SU-DHL-6 (cell line): ENCODE results near the gene PPDPF.

ENCODE experiments used
- EZH2phosphoT487 ChIP-seq: fragments of 200-600 bp; sonication (generic), shearing (Covaris generic); conservative IDR thresholded peaks from 2 replicates; pipeline ENCODE4 v1.6.1; 2018; ENCODE audit warnings: mild to moderate bottlenecking, antibody characterized with exemption, low read length, moderate library complexity, mixed read lengths
- TF ChIP-seq, protein P1 (sequence below): fragments of 200-600 bp; sonication (generic); IDR thresholded peaks from one replicate; pipeline ENCODE4 v1.5.1; 2017; ENCODE audit warnings: antibody characterized with exemption, mild to moderate bottlenecking, low read length, moderate library complexity; ENCODE audit not compliant: insufficient read depth, poor library complexity, severe bottlenecking

DNA sequence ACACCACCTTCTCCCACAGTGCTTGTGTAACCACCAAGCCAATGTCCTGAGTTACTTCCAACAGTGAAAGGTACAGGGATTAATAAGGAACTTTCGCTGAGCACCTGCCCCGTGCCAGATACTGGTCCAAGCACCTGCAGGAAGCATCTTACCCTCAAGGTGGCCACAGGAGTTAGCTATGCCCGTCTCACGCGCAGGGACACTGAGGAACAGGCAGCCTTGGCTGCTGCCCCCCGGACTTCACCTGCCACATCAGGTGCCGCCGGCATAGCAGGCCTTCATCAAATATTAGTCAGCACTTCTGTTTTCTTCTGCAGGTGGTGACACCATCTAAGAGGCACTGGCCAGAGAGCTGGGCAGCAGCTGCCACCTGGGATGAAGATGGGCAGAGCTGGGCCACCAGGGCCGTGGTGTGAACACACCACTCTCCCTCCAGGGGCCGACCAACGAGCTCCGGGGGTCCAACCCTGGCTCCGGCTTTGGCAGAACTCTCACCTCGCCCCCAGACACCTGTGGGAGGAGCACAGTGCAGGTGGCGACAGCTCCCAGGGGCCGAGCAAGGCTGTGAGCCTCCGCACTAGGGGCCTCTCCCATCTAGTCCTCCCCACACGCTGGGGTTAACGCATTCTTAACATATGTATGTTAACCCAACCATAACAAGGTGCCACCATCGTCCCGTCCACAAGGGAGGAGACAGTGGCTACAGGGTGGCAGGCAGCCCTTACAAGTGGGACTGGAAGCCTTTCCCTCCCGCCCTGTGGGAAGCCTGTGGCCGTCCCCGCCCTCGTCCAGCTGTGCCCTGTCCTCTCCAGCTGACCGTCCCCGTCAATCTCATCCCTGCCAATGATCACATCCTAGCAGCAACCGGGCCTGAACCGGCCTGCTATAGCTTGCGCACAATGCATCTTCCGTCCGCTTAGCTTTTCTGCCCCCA, 2.9 kb upstream of the PPDPF start:
- TF ChIP-seq, protein P1, sequence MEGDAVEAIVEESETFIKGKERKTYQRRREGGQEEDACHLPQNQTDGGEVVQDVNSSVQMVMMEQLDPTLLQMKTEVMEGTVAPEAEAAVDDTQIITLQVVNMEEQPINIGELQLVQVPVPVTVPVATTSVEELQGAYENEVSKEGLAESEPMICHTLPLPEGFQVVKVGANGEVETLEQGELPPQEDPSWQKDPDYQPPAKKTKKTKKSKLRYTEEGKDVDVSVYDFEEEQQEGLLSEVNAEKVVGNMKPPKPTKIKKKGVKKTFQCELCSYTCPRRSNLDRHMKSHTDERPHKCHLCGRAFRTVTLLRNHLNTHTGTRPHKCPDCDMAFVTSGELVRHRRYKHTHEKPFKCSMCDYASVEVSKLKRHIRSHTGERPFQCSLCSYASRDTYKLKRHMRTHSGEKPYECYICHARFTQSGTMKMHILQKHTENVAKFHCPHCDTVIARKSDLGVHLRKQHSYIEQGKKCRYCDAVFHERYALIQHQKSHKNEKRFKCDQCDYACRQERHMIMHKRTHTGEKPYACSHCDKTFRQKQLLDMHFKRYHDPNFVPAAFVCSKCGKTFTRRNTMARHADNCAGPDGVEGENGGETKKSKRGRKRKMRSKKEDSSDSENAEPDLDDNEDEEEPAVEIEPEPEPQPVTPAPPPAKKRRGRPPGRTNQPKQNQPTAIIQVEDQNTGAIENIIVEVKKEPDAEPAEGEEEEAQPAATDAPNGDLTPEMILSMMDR, result no peak
- TF ChIP-seq EZH2phosphoT487, result no peak
